ENCODE measurements around the gene CSMD2. TPM values are rescaled to one million over a fixed set of nuclear protein-coding genes. Genes with fewer than 3 reads are reported as not detected.

Gene CSMD2
- total RNA-seq, 4 donors from 2014 or later: 0.09 to 0.20 TPM; not detected in 2

- Histone ChIP-seq H3K4me1 (no peaks in the 10 kb centered on the region), H3K9me3 (no peaks in the 10 kb centered on the region), H3K36me3 (no peaks in the 10 kb centered on the region), H3K27me3 (no peaks in the 10 kb centered on the region), H3K27ac (no peak overlapping the region), H3K4me3 (no peak overlapping the region)
- in situ Hi-C loops (cut with MboI; ENCODE audit: low sequenced_read_pairs in 4 of 4): loop anchor here in 1 of 4 donors (25.0 kb wide), 1 partner anchor 489 kb away; no protein-coding TSS in a partner anchor
- TF ChIP-seq CTCF (IDR thresholded peaks at IDR 0.05 in 4 of 5, conservative IDR thresholded peaks at IDR 0.05 in 1 of 5): no peak
- no peak for TF ChIP-seq POLR2A (IDR thresholded peaks at IDR 0.05)
- no peak for ATAC-seq
- intact Hi-C loops (cut with DNase I; ENCODE audit: low total_unique reads): no loop called here
- no peak for DNase-seq
Observed at GRCh38 chr1:33601751-33602150, 563.3 kb downstream of the CSMD2 start.

- DNase-seq (no peak), ATAC-seq (no peak)
- no peaks in the 10 kb centered on the region for H3K9me3 ChIP-seq
- intact Hi-C loops (cut with DNase I; ENCODE audit: low total_unique reads): no loop called here
- H3K4me1 ChIP-seq: no peaks in the 10 kb centered on the region
- in situ Hi-C loops (cut with MboI; ENCODE audit: low sequenced_read_pairs in 4 of 4): loop anchor here in 1 of 4 donors (25.0 kb wide), 1 partner anchor 487 kb away; no protein-coding TSS in a partner anchor
- TF ChIP-seq CTCF (IDR thresholded peaks at IDR 0.05 in 4 of 5, conservative IDR thresholded peaks at IDR 0.05 in 1 of 5) (no peak), POLR2A (IDR thresholded peaks at IDR 0.05) (no peak)
- no peaks in the 10 kb centered on the region for H3K27me3 ChIP-seq
- H3K27ac ChIP-seq: no peak overlapping the region
- no peaks in the 10 kb centered on the region for H3K36me3 ChIP-seq
- H3K4me3 ChIP-seq: no peak overlapping the region
Observed at GRCh38 chr1:33599516-33600115, 565.4 kb downstream of the CSMD2 start.

- Histone ChIP-seq H3K9me3 (no peaks in the 10 kb centered on the region), H3K4me3 (no peak overlapping the region), H3K27ac (no peak overlapping the region), H3K4me1 (no peaks in the 10 kb centered on the region), H3K36me3 (no peaks in the 10 kb centered on the region), H3K27me3 (no peaks in the 10 kb centered on the region)
- no peak for TF ChIP-seq CTCF (IDR thresholded peaks at IDR 0.05 in 4 of 5, conservative IDR thresholded peaks at IDR 0.05 in 1 of 5)
- no peak for TF ChIP-seq POLR2A (IDR thresholded peaks at IDR 0.05)
- in situ Hi-C loops (cut with MboI; ENCODE audit: low sequenced_read_pairs in 4 of 4) (no loop called here), intact Hi-C loops (cut with DNase I; ENCODE audit: low total_unique reads) (no loop called here)
- DNase-seq (no peak), ATAC-seq (no peak)
Observed at GRCh38 chr1:33588726-33589125, 576.3 kb downstream of the CSMD2 start.

GRCh38 chr1:33586795-33587194, 578.2 kb downstream of the CSMD2 start:
- Histone ChIP-seq H3K4me3 (no peak overlapping the region), H3K36me3 (no peaks in the 10 kb centered on the region), H3K27me3 (no peaks in the 10 kb centered on the region), H3K4me1 (no peaks in the 10 kb centered on the region), H3K27ac (no peak overlapping the region), H3K9me3 (no peaks in the 10 kb centered on the region)
- intact Hi-C loops (cut with DNase I; ENCODE audit: low total_unique reads) (no loop called here), in situ Hi-C loops (cut with MboI; ENCODE audit: low sequenced_read_pairs in 4 of 4) (no loop called here)
- ATAC-seq: no peak
- TF ChIP-seq CTCF (IDR thresholded peaks at IDR 0.05 in 4 of 5, conservative IDR thresholded peaks at IDR 0.05 in 1 of 5) (no peak), POLR2A (IDR thresholded peaks at IDR 0.05) (no peak)
- DNase-seq: no peak

GRCh38 chr1:33586106-33586505, 578.9 kb downstream of the CSMD2 start:
- DNase-seq (no peak), ATAC-seq (no peak)
- intact Hi-C loops (cut with DNase I; ENCODE audit: low total_unique reads): no loop called here
- H3K27me3 ChIP-seq: no peaks in the 10 kb centered on the region
- no peaks in the 10 kb centered on the region for H3K4me1 ChIP-seq
- no peak overlapping the region for H3K4me3 ChIP-seq
- in situ Hi-C loops (cut with MboI; ENCODE audit: low sequenced_read_pairs in 4 of 4): no loop called here
- no peaks in the 10 kb centered on the region for H3K36me3 ChIP-seq
- no peaks in the 10 kb centered on the region for H3K9me3 ChIP-seq
- H3K27ac ChIP-seq: no peak overlapping the region
- TF ChIP-seq CTCF (IDR thresholded peaks at IDR 0.05 in 4 of 5, conservative IDR thresholded peaks at IDR 0.05 in 1 of 5) (no peak), POLR2A (IDR thresholded peaks at IDR 0.05) (no peak)

Measured in gastrocnemius medialis (tissue), 4 donors.